OCI-LY7 (cell line): ENCODE measurements around the gene RALGAPA2.

Experiments
- CTCF ChIP-seq: fragments of 200-600 bp; sonication (generic); conservative IDR thresholded peaks from 2 replicates; pipeline ENCODE4 v1.5.1; 2014; ENCODE audit warnings: mild to moderate bottlenecking, antibody characterized with exemption, low read length, moderate library complexity, mixed read lengths
- EZH2phosphoT487 ChIP-seq: fragments of 200-600 bp; sonication (generic); IDR thresholded peaks from 2 replicates; pipeline ENCODE4 v1.6.1; 2018; ENCODE audit warnings: low read depth, borderline replicate concordance, mild to moderate bottlenecking, mixed run types, antibody characterized with exemption, low read length, moderate library complexity, mixed read lengths

GRCh38 chr20:20518263-20518662 is 194.2 kb downstream of the RALGAPA2 start:
- TF ChIP-seq CTCF: no peak
- no peak for TF ChIP-seq EZH2phosphoT487
